Gastroesophageal sphincter (tissue), 3 donors: ENCODE results near the gene C1orf122.

Source experiments
- CTCF ChIP-seq, 4 experiments: fragments of 200-600 bp in 2 of 4; fragments of 450-650 bp in 2 of 4; sonication (generic) in 1 of 4; IDR thresholded peaks; one replicate each; pipeline ENCODE4 v1.5.1; 2017 to 2019; ENCODE audit warnings: antibody characterized with exemption in 4 of 4, mild to moderate bottlenecking in 2 of 4, moderate library complexity in 2 of 4
- POLR2A ChIP-seq, 2 donors: fragments of 450-650 bp; IDR thresholded peaks; one replicate each; pipeline ENCODE4 v1.6.1; 2017; ENCODE audit warnings: antibody characterized with exemption in 2 of 2, mild to moderate bottlenecking in 2 of 2, moderate library complexity in 1 of 2
- POLR2AphosphoS5 ChIP-seq: sonication (generic); formaldehyde crosslinking; IDR thresholded peaks from one replicate; pipeline ENCODE4 v1.6.1; 2017; ENCODE audit warnings: antibody characterized with exemption

- no peak for TF ChIP-seq CTCF (IDR thresholded peaks at IDR 0.05)
- no peak for TF ChIP-seq POLR2A (IDR thresholded peaks at IDR 0.05)
- TF ChIP-seq POLR2AphosphoS5, result no peak
Observed at GRCh38 chr1:37807220-37807554, 403 bp upstream of the C1orf122 start.
